BLaER1 (cell line): ENCODE measurements around the gene SNTG2.

Source experiments
- H3K27ac ChIP-seq: shearing (Covaris generic); formaldehyde crosslinking; 2 replicates; pipeline ENCODE4 v1.8.1; 2022
- H3K27me3 ChIP-seq: shearing (Covaris generic); formaldehyde crosslinking; 2 replicates; pipeline ENCODE4 v1.8.1; 2022
- H3K36me3 ChIP-seq: shearing (Covaris generic); formaldehyde crosslinking; 2 replicates; pipeline ENCODE4 v1.8.1; 2022
- H3K4me1 ChIP-seq: shearing (Covaris generic); formaldehyde crosslinking; 2 replicates; pipeline ENCODE4 v1.8.1; 2022
- H3K4me2 ChIP-seq: shearing (Covaris generic); formaldehyde crosslinking; 2 replicates; pipeline ENCODE4 v1.8.1; 2022
- H3K4me3 ChIP-seq: shearing (Covaris generic); formaldehyde crosslinking; 2 replicates; pipeline ENCODE4 v1.8.1; 2022
- H3K9ac ChIP-seq: shearing (Covaris generic); formaldehyde crosslinking; 2 replicates; pipeline ENCODE4 v1.8.1; 2022
- H3K9me3 ChIP-seq: shearing (Covaris generic); formaldehyde crosslinking; 2 replicates; pipeline ENCODE4 v1.8.1; 2022
- H4K20me1 ChIP-seq: shearing (Covaris generic); formaldehyde crosslinking; 2 replicates; pipeline ENCODE4 v1.8.1; 2022
- Cebpa-rat ChIP-seq: shearing (Covaris generic); IDR thresholded peaks from 2 replicates; pipeline ENCODE4 v1.8.1; 2022

Gene SNTG2

DNA sequence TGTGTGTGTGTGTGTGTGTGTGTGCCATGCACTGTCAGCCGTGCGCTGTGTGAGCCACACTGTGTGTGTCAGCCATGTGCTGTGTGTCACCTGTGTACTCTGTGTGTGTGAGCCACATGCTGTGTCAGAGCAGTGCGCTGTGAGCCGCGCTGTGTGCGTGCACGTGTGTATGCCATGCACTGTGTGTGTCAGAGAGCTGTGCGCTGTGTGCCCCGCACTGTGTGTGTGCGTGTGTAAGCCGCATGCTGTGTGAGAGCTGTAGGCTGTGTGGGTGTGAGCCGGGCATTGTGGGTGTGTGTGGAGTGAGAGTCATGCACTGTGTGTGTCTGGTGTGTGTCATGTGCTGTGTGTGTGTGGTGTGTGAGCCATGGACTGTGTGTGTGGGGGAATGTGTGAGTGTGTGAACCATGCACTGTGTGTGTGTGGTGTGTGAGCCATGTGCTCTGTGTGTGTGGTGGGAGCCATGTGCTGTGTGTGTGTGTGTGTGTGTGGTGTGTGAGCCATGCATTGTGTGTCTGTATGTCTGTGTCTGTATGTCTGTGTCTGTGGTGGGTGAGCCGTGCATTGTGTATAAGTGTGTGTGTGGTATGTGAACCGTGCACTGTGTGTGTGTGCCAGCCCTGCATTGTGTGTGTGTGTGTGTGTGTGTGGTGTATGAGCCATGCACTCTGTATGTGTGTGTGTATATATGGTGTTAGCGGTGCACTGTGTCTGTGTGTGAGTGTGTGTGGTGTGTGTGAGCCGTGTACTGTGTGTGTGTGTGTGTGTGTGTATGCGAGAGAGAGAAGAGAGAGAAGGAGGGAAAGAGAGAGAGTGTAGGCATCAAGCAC, 356.3 kb downstream of the SNTG2 start:
- H3K4me3 ChIP-seq, result no peak overlapping the region
- H3K36me3 ChIP-seq, result no peaks in the 10 kb centered on the region
- no peaks in the 10 kb centered on the region for H3K4me1 ChIP-seq
- no peak overlapping the region for H3K4me2 ChIP-seq
- H4K20me1 ChIP-seq, result no peaks in the 10 kb centered on the region
- no peak overlapping the region for H3K9ac ChIP-seq
- H3K27me3 ChIP-seq, result no peaks in the 10 kb centered on the region
- H3K27ac ChIP-seq, result no peak overlapping the region
- no peaks in the 10 kb centered on the region for H3K9me3 ChIP-seq
- TF ChIP-seq Cebpa-rat, result no peak

DNA sequence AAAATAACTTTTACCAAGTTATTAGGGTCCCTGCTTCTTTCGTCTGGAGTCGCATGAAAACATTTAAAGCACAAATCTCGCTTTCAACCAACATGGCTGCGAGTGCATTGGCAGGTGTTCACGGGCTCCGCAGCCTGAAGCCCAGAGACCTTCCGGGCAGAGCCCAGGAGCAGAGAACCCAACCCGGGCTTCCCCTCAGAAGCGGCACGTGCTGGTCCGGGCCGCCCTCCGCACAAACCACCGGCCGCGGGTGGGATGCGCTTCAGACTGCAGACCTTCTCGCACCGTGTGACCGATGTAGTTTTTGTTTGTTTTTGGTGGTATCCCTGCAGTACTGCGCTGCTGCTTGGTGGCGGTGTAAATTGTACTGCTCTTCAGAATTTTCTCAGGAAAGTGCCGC, 357.0 kb downstream of the SNTG2 start:
- H3K27ac ChIP-seq, result no peak overlapping the region
- H4K20me1 ChIP-seq, result no peaks in the 10 kb centered on the region
- no peak overlapping the region for H3K4me2 ChIP-seq
- H3K9me3 ChIP-seq, result no peaks in the 10 kb centered on the region
- H3K4me3 ChIP-seq, result no peak overlapping the region
- no peaks in the 10 kb centered on the region for H3K27me3 ChIP-seq
- no peaks in the 10 kb centered on the region for H3K4me1 ChIP-seq
- H3K36me3 ChIP-seq, result no peaks in the 10 kb centered on the region
- no peak overlapping the region for H3K9ac ChIP-seq
- TF ChIP-seq Cebpa-rat, result no peak

DNA sequence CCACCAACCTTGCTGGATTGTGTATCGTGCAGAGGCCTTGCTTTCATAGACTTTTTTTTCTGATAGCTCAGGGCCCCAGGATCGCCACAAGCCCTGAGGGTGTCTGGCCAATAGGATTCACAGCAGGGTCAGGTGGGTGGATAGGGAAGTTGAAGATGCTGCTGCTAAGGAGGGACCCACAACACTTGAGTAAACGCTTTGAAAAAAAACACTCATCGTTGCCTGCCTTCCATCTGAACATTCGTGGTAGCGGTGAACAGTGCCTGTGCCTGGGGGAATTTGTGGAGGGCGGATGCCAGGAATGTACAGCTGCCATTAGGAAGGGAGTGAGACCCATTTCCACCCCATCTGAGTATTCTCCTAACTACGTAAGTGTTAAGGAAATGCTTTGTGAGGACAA, 358.0 kb downstream of the SNTG2 start:
- Histone ChIP-seq H3K9ac (no peak overlapping the region), H3K4me2 (no peak overlapping the region), H3K4me3 (no peak overlapping the region), H4K20me1 (no peaks in the 10 kb centered on the region), H3K27me3 (no peaks in the 10 kb centered on the region), H3K36me3 (no peaks in the 10 kb centered on the region), H3K27ac (no peak overlapping the region), H3K4me1 (no peaks in the 10 kb centered on the region), H3K9me3 (no peaks in the 10 kb centered on the region)
- no peak for TF ChIP-seq Cebpa-rat

DNA sequence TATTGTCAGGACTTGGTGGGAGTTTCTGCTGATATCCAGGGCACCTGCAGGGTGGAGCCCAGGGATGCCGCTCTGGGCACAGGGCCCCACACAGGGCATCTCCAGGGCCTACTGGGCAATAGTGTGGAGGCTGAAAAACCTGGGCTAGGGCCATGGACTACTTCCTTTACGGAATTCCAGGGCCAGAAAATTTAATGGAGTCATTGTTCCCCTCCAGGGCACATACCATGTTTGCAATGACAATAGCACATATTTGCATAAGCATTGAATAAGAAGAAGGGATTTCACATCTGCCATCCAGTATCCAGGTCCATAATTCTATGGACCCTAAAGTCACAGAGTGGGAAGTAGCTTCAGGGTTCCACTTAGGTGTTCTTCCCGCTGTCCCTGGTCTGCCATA, 358.9 kb downstream of the SNTG2 start:
- H3K27me3 ChIP-seq, result no peaks in the 10 kb centered on the region
- no peak overlapping the region for H3K9ac ChIP-seq
- H3K9me3 ChIP-seq, result no peaks in the 10 kb centered on the region
- H3K4me2 ChIP-seq, result no peak overlapping the region
- no peaks in the 10 kb centered on the region for H3K4me1 ChIP-seq
- H3K36me3 ChIP-seq, result no peaks in the 10 kb centered on the region
- no peaks in the 10 kb centered on the region for H4K20me1 ChIP-seq
- no peak overlapping the region for H3K4me3 ChIP-seq
- TF ChIP-seq Cebpa-rat, result no peak
- H3K27ac ChIP-seq, result no peak overlapping the region

DNA sequence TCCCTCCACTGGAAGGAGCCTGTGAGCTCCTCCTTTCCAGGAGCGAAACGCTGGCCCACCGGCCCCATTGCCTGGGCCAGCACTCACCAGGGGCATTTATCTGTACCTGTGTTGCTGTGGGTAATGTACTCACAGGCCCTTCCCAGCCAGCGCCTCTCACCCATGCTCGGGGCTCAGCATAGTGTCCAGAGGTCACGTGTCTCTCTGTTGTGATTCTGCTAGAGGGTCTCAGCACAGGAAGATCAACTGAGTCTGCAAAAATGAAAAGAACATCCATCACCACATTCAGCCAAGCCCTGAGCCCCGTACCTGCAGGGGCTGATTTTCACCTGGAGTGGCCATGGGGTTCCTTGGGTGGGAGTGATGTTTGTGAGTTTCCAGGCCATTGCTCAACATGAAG, 359.6 kb downstream of the SNTG2 start:
- no peak overlapping the region for H3K4me3 ChIP-seq
- H3K36me3 ChIP-seq, result no peaks in the 10 kb centered on the region
- no peaks in the 10 kb centered on the region for H3K27me3 ChIP-seq
- no peak overlapping the region for H3K27ac ChIP-seq
- H3K4me2 ChIP-seq, result no peak overlapping the region
- H3K9ac ChIP-seq, result no peak overlapping the region
- H3K9me3 ChIP-seq, result no peaks in the 10 kb centered on the region
- TF ChIP-seq Cebpa-rat, result no peak
- no peaks in the 10 kb centered on the region for H4K20me1 ChIP-seq
- no peaks in the 10 kb centered on the region for H3K4me1 ChIP-seq

DNA sequence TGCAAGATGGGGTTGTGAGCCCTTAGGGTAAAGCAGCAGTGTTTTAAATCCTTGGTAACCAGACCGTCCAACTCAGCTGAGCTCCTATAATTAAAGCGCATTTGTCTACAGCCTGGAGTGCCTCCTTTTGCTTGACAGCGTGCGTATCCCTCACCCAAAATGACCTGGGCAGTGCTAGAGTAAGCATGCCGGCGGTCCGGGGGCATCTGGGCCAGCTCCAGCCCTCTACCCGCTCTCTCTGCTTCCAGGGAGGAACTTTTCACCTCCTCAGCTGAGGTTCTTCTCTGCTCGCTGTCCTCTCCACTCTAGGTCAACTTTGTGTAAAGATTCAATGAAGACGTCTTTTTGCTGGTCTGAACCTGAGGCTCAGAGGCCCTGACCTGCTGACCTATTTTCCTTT, 360.2 kb downstream of the SNTG2 start:
- H3K9me3 ChIP-seq, result no peaks in the 10 kb centered on the region
- H3K4me1 ChIP-seq, result no peaks in the 10 kb centered on the region
- H3K36me3 ChIP-seq, result no peaks in the 10 kb centered on the region
- no peaks in the 10 kb centered on the region for H3K27me3 ChIP-seq
- no peak overlapping the region for H3K4me2 ChIP-seq
- no peaks in the 10 kb centered on the region for H4K20me1 ChIP-seq
- no peak overlapping the region for H3K9ac ChIP-seq
- H3K27ac ChIP-seq, result no peak overlapping the region
- no peak for TF ChIP-seq Cebpa-rat
- H3K4me3 ChIP-seq, result no peak overlapping the region

DNA sequence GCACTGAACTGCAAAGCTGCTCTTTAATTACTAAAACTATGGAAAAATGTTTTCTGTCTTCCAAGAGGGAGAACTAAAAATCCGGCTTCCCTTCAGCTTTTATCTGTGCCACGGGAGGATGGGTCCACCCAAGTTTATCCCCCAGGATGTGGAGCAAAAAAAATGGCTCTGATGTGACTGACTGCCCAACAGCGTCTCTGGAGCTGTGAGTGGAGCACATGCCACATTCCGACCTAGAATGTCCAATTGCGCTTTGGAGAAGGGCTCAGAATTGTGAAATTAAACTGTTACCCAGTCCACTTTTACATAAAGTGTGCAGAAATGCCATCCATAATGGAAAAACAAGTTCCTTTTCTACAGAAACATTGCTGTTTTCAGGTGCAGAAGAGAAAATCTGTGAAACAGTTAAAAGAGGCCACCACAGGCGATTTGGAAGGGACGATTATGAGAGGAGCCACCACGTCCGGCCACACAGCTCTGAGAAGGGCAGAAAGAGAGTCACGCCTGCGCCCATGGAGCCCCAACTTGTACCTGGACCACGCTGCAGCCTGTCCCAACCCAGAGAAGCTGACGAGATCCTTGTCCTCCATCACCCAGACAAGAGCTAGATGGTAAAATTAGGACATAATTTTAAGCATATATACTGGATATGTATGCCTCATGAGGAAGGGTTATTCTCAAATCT, 362.7 kb downstream of the SNTG2 start:
- no peak overlapping the region for H3K9ac ChIP-seq
- H3K27ac ChIP-seq, result no peak overlapping the region
- no peaks in the 10 kb centered on the region for H3K4me1 ChIP-seq
- no peak for TF ChIP-seq Cebpa-rat
- H3K4me3 ChIP-seq, result no peak overlapping the region
- H3K9me3 ChIP-seq, result no peaks in the 10 kb centered on the region
- H3K27me3 ChIP-seq, result no peaks in the 10 kb centered on the region
- H3K36me3 ChIP-seq, result no peaks in the 10 kb centered on the region
- no peaks in the 10 kb centered on the region for H4K20me1 ChIP-seq
- no peak overlapping the region for H3K4me2 ChIP-seq

DNA sequence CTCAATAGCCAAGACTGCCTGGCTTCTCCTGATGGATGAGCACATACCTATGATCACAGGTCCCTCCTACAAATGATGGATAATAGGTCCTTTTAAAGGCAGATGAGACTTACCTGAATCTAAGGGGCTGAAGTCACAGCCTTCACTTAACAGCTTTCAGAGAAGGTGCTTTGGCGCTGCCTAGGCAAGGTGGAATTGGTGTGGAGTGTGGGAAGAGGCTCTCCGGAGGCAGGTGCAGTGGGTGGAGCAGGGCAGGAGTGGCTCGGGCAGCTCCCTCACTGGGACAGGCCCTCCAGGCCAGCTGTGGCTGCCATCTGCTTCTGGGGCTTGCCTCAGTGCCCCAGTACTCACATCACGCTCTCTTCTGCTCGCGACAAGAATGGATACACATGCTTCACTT, 363.6 kb downstream of the SNTG2 start:
- no peak for TF ChIP-seq Cebpa-rat
- Histone ChIP-seq H3K27me3 (no peaks in the 10 kb centered on the region), H3K27ac (no peak overlapping the region), H3K4me3 (no peak overlapping the region), H3K4me2 (no peak overlapping the region), H4K20me1 (no peaks in the 10 kb centered on the region), H3K9ac (no peak overlapping the region), H3K36me3 (no peaks in the 10 kb centered on the region), H3K4me1 (no peaks in the 10 kb centered on the region), H3K9me3 (no peaks in the 10 kb centered on the region)

DNA sequence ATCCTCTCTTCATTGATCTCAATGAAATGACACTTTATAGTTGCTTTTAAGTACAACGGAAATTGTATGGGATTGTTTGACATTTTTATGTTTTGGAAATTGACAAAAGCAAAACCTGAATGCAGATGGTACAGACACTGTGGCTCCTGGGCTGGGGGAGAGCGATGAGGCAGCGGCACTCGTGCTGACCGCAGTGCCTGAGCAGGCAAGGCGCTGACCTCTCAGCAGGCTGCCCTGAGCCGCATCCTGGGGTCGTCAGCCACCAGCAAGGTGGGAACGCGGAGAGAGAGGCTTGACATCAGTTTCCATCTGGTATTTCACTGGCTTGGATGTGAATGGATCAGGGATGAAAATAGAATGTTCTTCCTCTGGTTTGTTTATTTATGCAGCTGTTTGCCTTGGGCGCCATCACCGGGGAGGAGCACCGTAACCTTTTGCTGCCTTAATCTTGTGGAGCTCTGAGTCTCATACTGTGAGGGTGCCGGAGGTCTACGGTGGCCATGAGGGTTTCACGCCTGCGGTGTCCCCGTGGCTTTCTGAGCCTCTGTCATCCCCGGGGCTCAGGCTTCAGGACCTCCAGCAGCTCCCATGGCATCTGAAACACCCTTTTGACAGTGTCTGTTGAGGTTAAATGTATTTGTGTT, 367.8 kb downstream of the SNTG2 start:
- Histone ChIP-seq H3K36me3 (no peaks in the 10 kb centered on the region), H3K4me1 (no peaks in the 10 kb centered on the region), H3K9ac (no peak overlapping the region), H3K27ac (no peak overlapping the region), H4K20me1 (no peaks in the 10 kb centered on the region), H3K4me3 (no peak overlapping the region), H3K9me3 (no peaks in the 10 kb centered on the region), H3K27me3 (no peaks in the 10 kb centered on the region), H3K4me2 (no peak overlapping the region)
- no peak for TF ChIP-seq Cebpa-rat

DNA sequence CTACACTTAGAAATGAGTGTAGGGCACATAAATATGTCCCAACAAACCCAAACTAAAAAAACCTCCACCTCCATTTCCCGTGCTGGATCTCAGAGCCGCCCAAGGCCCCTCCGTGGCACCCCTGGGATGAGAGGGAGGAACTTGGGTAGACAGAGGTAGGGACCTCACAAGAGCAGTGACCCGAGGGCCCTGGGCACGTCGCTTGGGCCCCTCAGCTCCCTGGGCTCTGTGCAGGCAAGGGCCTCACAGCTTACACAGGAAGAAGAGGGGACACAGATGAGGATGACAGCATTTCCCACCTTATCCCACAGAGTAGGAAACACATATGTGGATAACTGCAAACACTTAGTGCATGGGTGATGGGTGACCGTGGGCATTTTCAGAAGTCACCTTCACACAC, 368.7 kb downstream of the SNTG2 start:
- Histone ChIP-seq H3K36me3 (no peaks in the 10 kb centered on the region), H3K4me3 (no peak overlapping the region), H4K20me1 (no peaks in the 10 kb centered on the region), H3K27ac (no peak overlapping the region), H3K9me3 (no peaks in the 10 kb centered on the region), H3K4me1 (no peaks in the 10 kb centered on the region), H3K4me2 (no peak overlapping the region), H3K27me3 (no peaks in the 10 kb centered on the region), H3K9ac (no peak overlapping the region)
- no peak for TF ChIP-seq Cebpa-rat
